Measurements from ENCODE around the gene ELMO1. TPM values are rescaled to one million over a fixed set of nuclear protein-coding genes. Genes with fewer than 3 reads are reported as not detected.

Gene ELMO1
- total and polyA plus RNA-seq, 10 of the 15 experiments (the other 5 are each of a cell fraction or from before 2014, with no cell fraction given): 22.6 to 85.9 (median 56.6) TPM

GRCh38 chr7:36943591-36944435 is 504.9 kb downstream of the ELMO1 start (continued):
- TF ChIP-seq MLLT1 (IDR thresholded peaks at IDR 0.05) (no peak), IKZF2 (IDR thresholded peaks at IDR 0.05) (peak; percentile 68 to 77), BMI1 (IDR thresholded peaks at IDR 0.05; ENCODE audit: borderline replicate concordance) (no peak), TARDBP (IDR thresholded peaks at IDR 0.05; ENCODE audit: borderline replicate concordance) (no peak), ZNF217 (IDR thresholded peaks at IDR 0.05) (no peak), TCF3 (IDR thresholded peaks at IDR 0.05; ENCODE audit: borderline replicate concordance, insufficient read depth, low read depth, low read length) (peak; percentile 59; the same call in 1 of the 2 replicates), BCLAF1 (IDR thresholded peaks at IDR 0.05) (no peak), PAX5 (IDR thresholded peaks at IDR 0.05; ENCODE audit: borderline replicate concordance, low read depth, low read length) (no peak), NKRF (conservative IDR thresholded peaks at IDR 0.05) (no peak), CREB1 (IDR thresholded peaks at IDR 0.05; ENCODE audit: low read depth) (no peak), NFIC (IDR thresholded peaks at IDR 0.05; ENCODE audit: low read depth, low read length) (peak; percentile 25; the same call in 1 of the 2 replicates), TAF1 (IDR thresholded peaks at IDR 0.05; ENCODE audit: borderline replicate concordance, low read depth, low read length) (no peak), SPI1 (IDR thresholded peaks at IDR 0.05; ENCODE audit: borderline replicate concordance, insufficient read depth, low read depth, low read length) (peak; percentile 86), CHD2 (IDR thresholded peaks at IDR 0.05; ENCODE audit: borderline replicate concordance, low read depth, low read length) (no peak)

Measured in GM12878 (cell line).